ENCODE data around the gene CTXN1.

CTXN1 gene

DNA sequence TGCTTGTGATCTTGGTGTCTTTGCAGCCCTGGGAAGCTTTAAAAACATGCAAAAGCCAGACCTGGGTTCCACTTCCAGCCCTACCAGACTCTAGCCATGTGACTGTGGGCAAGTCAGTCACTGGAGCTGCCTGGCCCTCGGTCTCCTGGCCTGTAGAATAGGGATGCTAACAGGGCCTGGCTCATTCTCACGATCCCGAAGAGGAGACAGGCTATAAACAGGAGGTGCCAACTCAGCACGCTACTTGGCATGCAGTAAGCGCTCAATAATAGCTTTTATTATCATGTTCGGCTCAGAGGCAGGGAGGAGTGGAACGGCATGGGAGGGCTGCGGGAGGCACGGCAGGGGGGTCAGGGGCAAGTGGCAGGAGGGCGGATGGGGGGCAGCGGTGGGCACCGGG lies 1.7 kb downstream of the CTXN1 start:
- TF ChIP-seq, protein P1, sequence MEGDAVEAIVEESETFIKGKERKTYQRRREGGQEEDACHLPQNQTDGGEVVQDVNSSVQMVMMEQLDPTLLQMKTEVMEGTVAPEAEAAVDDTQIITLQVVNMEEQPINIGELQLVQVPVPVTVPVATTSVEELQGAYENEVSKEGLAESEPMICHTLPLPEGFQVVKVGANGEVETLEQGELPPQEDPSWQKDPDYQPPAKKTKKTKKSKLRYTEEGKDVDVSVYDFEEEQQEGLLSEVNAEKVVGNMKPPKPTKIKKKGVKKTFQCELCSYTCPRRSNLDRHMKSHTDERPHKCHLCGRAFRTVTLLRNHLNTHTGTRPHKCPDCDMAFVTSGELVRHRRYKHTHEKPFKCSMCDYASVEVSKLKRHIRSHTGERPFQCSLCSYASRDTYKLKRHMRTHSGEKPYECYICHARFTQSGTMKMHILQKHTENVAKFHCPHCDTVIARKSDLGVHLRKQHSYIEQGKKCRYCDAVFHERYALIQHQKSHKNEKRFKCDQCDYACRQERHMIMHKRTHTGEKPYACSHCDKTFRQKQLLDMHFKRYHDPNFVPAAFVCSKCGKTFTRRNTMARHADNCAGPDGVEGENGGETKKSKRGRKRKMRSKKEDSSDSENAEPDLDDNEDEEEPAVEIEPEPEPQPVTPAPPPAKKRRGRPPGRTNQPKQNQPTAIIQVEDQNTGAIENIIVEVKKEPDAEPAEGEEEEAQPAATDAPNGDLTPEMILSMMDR (conservative IDR thresholded peaks at IDR 0.05; ENCODE audit: low read depth, low read length): no peak
- H3K4me3 ChIP-seq (ENCODE audit: low read depth, low read length): no peak overlapping the region
- DNase-seq (ENCODE audit: low read depth): no peak

DNA sequence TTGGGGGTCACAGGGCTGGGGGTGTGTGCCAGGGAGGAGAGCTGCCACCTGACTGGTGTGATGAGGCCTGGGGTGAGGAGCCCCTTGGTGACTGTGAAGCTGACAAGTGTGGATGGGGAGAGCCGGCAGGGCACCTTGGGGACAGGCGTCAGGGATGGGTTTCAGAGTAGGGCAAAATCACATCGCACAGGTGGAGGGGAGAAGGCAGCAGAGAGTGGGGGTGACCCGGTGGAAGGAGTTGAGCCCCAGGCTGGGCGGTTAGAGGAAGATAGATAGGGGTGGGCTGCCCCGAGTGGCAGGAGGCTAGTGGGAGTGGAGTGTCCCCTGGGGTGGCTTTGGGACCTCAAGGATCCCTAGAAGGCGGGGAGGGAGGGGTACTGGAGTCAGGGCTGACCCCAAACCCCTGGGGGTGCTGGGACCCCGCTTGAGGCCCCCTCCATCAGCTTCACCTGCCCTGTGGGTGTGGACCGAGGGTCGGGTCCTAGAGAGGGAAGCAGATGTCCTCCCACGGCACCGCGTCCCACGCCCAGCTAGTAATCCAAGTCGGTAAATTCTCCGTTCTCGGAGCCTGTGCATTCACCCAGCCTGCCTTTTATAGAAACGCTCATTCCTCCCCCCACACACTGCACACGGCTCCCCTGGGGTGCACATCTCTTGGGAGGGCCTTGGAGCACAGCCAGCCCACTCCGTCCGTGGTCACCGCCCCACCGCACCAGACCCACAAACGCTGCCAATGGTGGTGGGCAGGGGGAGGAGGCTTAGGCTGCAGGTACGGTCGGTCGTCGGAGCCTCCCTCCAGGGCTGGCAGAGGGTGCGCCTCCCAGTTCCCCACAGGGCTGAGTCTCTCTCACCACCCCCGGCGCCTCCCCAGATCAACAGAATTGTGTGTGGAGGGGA lies 2.4 kb downstream of the CTXN1 start:
- H3K4me3 ChIP-seq (ENCODE audit: low read depth, low read length): no peak overlapping the region
- TF ChIP-seq, protein P1 (conservative IDR thresholded peaks at IDR 0.05; ENCODE audit: low read depth, low read length): no peak

DNA sequence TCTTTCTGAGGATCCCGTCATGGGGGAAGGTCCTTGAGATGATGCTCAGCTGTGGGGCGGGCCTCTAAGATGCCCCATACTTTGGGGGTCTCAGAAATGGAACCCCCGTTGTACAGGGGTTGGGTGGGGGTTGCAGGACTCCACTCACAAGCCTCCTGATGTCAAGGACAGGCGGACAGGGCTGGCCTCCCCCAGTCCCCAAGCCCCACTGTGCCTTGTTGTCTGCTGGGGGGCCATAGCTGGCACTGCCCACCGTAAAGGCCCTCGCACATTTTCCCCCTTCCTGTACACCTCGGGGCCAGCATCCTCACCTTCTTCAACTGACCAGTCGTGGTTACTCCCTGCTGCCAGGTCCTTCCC lies 3.1 kb downstream of the CTXN1 start:
- no peak overlapping the region for H3K4me3 ChIP-seq (ENCODE audit: low read depth, low read length)
- TF ChIP-seq, protein P1 (conservative IDR thresholded peaks at IDR 0.05; ENCODE audit: low read depth, low read length): no peak
- no peak for DNase-seq (ENCODE audit: low read depth)

More for the DNA sequence above, 2.4 kb downstream of the CTXN1 start:
- no peak for DNase-seq (ENCODE audit: low read depth)

DNA sequence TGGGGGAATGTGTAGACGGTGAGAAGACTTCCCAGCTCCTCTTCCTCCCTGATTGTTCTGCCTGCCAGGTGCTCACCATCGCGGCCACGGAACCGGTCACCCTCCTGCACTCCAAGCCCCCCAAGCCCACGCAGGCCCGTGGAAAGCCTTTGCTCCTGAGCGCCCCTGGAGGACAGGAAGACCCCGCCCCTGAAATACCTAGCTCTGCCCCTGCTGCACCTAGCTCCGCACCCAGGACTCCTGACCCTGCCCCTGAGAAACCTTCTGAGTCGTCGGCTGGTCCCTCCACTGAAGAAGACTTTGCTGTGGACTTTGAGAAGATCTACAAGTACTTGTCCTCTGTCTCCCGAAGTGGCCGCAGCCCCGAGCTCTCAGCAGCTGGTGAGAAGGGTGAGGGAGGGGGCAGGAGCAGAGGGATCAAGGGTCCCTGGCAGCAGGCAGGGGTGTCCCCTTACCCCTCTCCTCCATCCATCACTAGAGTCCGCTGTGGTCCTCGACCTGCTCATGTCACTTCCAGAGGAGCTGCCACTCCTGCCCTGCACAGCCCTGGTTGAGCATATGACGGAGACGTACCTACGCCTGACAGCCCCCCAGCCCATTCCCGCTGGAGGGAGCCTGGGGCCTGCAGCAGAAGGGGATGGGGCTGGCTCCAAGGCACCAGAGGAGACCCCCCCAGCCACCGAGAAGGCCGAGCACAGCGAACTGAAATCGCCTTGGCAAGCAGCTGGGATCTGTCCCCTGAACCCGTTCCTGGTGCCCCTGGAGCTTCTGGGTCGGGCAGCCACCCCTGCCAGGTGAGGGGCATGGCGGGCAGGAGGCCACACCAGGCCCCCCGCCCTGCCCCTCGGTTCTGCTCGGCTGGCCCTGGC lies 3.7 kb downstream of the CTXN1 start:
- H3K4me3 ChIP-seq (ENCODE audit: low read depth, low read length): no peak overlapping the region
- TF ChIP-seq, protein P1 (conservative IDR thresholded peaks at IDR 0.05; ENCODE audit: low read depth, low read length): no peak
- no peak for DNase-seq (ENCODE audit: low read depth)

DNA sequence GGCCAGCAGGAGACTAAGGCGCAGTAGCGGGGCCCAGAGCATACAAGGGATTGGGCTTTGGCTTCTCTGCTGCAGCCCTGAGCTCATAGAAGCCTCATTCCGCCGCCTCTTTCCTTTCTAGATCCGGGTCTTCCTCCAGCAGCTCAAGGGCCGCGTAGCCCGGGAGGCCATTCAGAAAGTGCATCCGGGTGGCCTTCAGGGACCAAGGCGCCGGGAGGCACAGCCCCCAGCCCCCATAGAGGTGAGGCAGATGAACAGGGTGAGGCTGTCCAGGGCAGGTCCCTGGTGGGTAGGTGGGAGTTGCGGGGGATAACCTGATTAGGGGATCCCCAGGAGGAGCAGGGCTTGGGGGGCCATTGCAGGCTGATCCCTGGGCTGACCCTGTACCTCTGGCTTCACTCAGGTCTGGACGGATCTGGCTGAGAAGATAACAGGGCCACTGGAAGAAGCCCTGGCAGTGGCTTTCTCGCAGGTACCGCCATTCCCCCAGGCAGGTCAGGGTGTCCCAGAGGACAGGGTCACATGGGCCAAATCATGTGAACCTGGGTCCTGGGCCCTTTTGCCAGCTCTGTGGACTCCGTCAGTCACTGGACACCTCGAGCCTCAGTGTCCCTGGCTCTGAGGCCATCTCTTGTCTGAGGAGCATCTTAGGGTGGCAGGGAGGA lies 4.5 kb downstream of the CTXN1 start:
- TF ChIP-seq, protein P1 (conservative IDR thresholded peaks at IDR 0.05; ENCODE audit: low read depth, low read length): no peak
- no peak for DNase-seq (ENCODE audit: low read depth)

DNA sequence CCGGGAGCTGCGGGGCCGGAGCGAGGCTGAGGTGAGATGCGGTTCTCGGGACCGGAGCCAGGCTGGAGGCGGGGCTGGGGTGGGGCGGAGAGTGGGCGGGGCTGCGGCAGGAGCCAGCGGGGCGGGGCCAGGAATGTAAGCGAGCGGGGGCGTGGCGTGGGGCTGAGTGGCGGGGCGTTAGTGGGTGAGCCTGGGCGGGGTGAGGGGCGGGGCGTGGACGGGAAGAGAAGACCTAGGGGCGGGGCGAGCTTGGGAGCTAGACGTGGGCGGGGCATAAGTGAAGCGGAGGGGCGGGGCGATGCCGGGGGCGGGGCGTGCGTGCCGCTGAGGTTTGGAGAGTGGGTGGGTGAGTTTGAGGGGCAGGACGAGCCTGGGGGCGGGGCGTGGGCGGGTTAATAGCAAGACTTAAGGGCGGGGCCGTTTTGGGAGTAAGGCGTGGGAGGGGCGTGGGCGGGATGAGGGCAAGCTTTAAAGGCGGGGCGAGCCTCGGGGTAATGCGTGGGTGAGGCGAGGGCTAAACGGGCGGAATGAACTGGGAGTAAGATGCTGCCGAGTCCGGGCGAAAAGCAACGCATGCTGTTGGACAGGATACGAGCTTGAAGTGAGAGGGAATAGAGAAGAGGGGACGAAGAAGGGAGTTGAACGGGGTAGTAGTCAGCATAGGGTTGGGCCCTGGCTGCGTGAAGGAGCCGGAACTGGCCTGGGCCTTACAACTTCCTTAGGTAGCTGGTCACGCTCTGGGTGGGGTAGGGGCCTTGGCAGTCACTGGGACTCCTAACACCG lies 5.2 kb downstream of the CTXN1 start:
- TF ChIP-seq, protein P1 (conservative IDR thresholded peaks at IDR 0.05; ENCODE audit: low read depth, low read length): no peak
- peak; percentile 99 for DNase-seq (ENCODE audit: low read depth)
- peak overlapping the region; percentile 80 for H3K4me3 ChIP-seq (ENCODE audit: low read depth, low read length)

More for the DNA sequence above, 4.5 kb downstream of the CTXN1 start:
- peak overlapping the region; percentile 58 for H3K4me3 ChIP-seq (ENCODE audit: low read depth, low read length)
